ENCODE data around the gene VPS37C.
"Not testable (repeated sequence)": the region's sequence is repeated elsewhere in the genome, so short reads cannot be mapped to it uniquely, and the experiment has no call there.

VPS37C gene

DNA sequence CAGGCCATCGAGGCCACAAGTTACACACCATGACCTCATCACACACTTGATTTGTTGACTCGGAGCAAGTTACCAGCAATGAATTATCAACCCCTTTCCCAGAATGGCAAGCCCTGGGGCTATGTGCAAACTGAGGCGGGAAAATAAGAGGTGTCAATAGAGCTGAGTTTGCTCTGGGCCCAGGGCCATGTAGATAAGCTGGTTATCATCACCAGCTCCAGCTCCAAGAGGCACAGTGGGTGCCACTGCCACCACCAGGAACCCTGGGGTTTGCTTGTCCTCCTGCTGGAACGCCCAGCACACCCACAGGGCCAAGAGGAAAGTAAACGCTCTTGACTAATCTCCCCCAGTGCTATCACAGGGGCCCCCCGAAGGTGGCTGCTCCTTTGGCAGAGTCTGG is 13.0 kb upstream of the VPS37C start:
- no peak for DNase-seq

DNA sequence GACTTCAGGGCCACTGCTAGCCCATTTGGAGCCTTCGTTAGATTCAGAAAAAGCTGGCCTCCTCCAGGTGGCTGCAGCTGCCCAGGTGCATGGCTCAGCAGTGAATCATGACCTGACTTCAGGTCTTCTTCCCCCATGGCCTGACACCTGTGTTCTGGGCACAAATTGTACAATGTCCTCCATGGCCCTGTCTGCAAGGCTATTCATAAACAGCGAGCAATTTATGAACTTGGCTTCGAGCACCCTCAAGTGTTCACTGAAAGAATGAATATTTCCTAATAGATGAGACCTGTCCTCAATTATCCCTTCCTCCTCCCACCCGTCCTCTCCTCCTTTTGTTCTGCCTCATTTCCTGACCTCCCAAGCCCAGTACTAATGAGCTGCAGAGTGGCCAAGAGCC is 12.2 kb upstream of the VPS37C start:
- DNase-seq, result peak; percentile 8

DNA sequence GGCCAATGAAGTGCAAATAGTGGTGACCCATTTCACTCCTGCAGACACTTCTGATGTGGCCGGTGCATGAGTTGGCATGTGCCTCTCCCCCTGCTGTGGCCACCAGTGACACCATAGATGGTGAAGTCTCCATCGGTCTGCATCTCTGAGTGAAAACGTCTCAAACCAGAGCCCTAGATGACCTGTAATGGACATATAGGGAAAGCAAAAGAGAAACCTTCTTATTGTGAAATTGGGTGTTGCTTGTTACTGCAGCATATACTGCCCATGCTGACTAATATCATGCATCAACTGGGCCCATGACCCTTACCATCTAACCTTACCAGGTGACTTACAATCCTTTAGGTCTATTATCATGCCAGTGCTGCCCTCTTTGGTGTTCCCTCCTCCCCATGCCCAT is 11.7 kb upstream of the VPS37C start:
- DNase-seq, result no peak

DNA sequence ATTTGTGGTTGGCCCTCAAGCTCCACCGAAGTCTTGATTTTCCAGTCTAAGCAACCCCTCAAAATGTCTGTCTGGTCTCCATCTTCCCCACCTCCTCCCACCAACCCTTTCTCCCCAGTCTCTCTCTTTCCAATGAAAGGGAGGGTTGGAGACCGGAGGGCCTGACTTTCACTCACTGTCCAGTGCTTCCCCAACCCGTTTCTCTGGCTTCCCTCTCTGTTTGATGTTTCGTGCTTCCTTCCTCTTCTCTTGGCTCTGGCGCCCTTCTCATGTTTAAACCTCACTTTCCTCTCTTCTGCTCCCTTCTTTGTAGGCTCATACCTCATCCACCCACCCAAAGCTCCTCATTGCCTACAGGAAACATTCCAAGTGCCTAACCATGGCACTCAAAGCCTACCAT is 11.1 kb upstream of the VPS37C start:
- no peak for DNase-seq

DNA sequence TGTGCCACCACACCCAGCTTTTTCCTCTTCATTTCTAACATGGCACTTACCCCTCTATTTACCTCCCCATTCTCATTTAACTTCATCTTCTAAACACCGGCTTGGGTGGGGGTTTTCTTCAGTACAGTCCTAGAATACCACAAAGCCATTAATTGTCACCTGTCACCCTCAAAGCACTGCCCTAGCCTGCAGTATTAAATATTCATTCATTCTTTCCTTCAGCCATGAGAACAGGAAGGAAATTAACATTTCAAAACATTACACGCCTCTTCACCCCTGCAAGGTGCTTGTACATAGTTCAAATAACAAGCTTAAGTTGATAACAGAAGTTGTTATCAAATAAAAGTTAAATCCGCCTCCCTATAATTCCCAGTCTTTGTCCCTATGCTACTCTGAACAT is 10.7 kb upstream of the VPS37C start:
- no peak for DNase-seq

DNA sequence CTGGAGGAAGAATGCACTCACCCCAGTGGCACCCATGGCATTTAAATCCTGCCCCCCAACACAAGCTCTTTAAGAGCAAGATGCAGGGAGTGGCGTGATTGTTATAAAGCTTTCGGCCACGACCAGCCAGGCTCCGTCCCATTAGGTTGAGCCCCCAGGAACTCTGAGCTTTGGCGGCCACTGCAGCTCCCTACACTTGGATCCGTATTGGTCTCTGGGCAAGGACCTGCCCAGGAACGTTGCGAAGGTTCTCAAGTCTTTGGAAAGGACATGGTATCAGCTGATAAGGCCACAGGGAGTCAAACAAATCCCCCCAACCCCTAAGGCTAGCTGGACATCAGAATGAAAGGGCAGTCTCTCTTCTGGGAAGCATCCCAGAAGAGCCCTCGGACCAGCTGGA is 9.3 kb upstream of the VPS37C start:
- DNase-seq, result no peak

DNA sequence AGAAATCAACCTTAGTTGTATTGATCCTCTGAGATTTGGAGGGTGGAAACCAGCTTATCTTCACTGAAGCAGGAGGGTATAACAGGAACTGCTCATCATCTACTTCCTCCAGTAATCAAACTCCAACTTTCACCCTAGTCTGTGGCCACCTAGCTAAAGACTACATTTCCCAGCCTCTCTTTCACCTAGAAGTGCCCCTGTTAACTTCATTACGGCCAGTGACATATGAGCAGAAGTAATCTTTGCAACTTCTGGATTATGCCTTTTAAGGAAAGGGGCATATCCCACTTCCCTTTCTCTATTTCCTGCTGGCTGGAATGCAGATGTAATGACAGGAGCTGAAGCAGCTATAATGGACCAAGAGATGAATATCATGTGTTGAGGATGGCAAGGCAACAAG is 7.6 kb upstream of the VPS37C start:
- no peak for DNase-seq

DNA sequence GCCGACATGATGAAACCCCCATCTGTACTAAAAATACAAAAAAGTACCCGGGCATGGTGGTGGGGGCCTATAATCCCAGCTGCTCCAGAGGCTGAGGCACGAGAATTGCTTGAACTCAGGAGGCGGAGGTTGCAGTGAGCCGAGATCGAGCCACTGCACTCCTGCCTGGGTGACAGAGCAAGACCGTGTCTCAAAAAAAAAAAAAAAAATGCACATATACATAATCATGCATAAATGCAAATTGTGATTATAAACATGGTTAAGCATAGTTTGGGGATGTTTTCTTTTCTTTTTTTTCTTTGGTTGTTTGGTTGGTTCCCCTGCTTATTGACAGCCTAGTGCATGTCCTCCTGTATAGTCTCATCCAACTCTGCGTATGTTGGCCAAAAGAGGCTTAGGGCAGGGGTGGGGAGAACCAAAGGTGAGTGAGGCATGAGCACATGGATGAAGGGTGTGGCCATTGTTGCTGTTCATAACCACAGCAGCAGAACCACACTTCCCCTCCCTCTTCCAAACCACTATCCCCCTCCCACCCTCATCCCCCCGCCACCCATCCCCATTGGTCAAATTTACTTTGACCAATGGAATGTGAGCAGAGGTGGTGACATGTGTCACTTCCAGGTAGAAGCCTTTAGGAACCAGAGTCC is 6.9 kb upstream of the VPS37C start:
- no peak for DNase-seq

DNA sequence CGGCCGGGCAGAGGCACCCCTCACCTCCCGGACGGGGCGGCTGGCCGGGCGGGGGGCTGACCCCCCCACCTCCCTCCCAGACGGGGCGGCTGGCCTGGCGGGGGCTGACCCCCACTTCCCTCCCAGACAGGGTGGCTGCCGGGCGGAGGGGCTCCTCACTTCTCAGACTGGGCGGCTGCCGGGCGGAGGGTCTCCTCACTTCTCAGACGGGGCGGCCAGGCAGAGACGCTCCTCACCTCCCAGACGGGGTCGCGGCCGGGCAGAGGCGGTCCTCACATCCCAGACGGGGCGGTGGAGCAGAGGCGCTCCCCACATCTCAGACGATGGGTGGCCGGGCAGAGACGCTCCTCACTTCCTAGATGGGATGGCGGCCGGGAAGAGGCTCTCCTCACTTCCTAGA is 5.1 kb upstream of the VPS37C start:
- DNase-seq, result not testable (repeated sequence)

DNA sequence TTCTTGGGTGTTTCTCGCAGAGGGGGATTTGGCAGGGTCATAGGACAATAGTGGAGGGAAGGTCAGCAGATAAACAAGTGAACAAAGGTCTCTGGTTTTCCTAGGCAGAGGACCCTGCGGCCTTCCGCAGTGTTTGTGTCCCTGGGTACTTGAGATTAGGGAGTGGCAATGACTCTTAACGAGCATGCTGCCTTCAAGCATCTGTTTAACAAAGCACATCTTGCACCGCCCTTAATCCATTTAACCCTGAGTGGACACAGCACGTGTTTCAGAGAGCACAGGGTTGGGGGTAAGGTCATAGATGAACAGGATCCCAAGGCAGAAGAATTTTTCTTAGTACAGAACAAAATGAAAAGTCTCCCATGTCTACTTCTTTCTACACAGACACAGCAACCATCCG is 4.6 kb upstream of the VPS37C start:
- DNase-seq, result not testable (repeated sequence)

DNA sequence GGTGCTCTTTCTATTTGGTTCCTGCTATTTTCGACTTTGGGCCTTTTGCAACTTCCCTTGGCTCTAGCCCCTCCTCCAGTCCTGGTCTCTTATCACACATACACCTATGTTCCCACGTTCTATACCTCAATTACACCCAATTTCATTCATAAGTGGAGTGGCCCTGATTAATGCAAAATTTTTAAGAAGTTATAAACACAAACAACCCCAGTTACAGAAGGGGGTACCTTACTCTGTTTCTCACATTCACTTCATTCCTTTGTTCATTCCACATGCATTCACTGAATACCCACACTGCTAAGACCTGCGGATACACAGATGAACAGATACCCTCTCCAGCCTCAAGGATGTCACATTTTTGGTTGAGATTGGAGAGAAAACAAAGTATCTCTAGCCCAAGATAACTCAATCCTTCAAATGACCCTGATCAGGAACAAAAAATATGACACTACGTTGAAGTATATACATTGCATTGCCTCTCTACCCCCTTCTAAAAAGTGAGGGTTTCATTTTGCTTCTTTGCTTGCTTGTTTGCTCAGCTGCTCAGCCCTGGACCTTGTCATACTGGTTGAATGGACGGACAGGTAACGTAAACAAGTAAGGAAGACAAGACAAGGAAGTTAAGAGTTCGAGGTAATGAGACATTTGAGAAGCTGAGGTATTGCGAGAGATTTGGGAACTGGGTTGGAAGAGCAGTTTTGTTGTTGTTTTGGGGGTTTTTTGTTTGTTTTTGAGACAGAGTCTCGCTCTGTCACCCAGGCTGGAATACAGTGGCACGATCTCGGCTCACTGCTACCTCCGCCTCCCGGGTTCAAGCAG is 3.6 kb upstream of the VPS37C start:
- DNase-seq, result peak; percentile 80

DNA sequence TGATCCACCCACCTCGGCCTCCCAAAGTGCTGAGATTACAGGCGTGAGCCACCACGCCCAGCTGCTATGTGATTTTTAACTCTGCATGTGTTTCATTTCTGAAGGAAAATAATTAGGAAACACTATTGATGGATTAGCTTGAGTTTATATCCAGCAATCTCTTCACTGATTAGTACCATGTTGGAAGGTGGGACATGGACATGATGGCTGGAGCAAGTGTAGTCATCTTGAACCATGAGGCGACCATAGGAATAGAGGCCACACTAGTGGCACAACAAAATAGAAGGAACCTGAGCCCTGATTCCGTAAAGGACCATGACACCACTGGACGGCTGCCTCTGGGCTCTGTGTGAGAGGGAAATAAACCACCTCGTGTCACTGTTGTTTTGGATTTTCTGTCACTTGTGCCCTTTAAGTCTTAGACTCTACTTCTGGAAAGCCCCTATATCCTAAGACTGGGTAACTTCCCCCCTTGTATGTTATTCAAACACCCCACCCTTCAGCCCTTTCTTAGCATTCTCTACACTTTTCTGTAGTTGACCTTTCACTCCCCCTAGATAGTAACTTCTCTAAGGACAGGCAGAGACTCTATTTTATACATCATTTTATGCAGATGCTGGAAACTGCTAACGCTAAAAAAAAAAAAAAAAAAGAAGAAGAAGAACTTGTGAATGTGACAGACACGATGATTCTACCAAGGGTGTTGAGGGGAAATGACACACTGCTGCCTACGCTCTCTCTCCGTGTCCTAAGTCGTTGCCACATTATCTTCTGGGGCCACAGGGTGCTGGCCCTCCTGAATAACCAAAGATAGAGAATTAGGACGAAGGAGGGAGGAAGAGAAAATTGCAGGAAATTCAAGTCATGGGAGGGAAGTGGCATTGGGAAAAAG is 2.7 kb upstream of the VPS37C start:
- DNase-seq, result no peak

DNA sequence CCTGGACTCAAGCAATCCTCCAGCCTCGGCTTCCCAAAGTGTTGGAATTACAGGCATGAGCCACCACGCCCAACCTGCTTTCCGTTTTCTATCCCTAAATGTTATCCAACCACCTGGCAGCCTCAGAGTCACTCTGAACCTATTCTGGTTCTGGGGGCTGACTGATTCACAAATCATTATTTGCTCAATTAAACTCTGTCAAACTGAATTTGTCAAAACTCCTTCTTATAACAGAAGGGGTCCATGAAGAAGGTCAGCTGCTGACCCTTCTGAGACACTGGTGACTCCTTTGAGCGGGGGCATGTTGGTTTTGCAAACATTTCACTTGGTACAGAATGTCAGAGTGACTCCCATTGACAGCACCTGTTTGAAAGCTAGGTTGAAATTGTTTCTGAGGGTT is 1.8 kb upstream of the VPS37C start:
- DNase-seq, result no peak

DNA sequence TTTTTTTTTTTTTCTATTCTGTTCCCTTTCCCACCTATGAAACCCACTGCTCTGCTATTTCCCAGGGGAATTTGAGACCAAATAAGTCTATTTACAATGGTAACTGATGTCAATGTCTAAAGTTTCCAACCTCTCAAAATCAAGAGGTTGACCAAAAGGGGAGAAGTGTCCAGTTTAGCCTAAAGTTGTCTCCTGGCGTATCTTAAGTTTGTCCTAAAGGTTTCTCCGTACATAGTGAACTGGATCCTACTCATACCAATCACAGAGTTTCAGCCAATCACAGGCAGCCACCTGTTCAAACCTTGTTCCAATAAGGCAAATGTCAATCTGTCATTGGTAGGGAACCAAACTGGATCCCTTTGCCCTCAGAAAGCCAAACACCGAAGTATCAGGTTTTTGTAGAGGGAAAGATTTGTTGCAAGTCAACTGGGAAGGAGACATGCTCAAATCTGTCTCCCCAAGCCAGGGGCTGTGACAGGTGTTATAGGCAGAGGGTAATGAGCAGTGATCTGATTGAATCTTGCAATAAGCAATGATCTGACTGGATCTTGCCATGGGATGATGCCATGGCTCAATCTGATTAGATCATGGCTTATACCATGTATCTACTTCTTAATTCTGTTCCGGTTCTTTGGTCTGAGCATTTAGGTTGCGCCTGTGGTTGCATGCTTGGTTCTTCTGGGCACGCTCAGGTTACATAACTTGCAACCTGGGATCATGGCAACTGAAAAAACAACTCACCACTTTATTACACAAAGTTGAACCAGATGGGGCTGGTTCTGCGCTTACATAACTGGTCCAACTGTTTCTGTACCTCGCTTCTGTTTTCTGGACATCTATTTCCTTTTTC is 1.1 kb upstream of the VPS37C start:
- no peak for DNase-seq

DNA sequence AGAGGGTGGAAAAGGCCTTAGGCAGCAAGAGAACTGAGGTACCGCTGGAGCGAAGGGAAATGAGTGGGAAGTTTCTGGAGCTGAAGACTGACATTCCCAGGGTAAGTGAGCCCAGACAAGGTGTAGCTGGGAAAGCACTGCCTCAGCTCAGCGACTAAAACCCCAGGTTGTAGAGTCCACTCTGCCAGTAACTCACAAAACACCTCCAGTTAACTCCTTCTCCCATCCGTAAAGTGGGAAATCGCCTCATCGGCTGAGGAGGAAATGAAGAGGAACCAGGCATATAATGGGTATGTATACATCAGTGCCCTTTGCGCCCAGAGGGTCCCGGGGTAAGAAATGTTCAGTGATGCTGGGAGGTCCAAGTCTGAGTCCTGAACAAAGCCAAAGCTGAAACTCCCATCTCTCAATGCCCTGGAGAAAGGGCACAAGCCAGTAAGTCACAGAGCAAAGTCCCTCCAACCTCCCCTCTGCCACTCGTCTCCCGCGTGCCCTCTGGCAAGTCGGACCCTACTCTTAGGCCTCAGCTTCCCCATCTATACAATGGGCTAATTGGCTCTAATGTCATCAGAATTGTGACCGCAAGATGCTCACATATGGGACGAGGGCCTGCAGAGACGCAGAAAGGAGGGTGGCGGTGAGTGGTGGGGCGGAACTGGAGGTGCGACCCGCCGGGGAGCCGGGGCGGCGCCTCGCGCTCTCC is 588 bp downstream of the VPS37C start:
- DNase-seq, result peak; percentile 61

DNA sequence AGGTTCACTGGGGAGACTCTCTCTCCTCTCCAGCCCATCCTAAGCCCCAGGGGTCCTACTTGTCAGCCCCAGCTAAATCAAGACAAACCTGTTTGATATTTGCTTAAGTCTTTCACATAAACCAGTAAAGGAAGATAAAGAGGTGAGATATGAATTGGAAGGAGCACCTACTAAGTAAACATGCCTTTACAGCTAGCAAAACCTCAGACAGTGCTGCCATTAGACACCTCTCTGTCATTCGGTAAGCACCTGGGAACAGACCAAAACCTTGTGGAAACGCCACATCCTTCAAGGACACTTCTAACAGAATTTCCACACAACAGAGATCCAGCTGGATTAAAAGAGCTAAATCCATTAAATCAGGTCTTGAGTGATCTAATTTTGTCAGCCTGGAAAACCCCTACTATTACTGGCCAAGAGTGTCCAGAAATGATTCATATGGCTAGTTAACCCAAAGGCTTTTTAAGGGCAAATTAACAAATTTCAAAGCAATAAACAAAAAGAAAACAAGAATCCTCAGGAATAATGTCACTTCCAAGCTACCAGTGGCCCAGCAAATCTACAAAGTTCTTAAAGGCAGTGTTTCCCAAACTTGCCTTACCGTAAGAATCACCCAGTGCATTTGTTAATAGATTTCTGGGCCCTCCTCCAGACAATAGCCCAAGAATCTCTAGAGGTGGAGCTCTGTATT is 2.4 kb downstream of the VPS37C start:
- DNase-seq, result no peak

DNA sequence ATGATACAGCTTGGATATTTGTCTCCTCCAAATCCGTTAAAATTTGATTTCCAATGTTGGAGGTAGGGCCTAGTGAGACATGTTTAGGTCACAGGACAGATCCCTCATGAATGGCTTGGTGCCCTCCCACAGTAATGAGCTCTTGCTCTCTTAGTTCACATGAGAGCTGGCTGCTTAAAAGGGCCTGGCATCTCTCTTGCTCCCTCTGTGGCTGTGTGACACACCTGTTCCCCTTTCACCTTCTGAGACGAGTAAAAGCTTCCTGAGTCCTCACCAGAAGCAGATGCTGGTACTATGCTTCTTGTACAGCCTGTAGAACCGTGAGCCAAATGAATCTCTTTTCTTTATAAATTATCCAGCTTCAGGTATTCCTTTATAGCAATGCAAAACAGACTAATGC is 3.5 kb downstream of the VPS37C start:
- DNase-seq, result no peak

DNA sequence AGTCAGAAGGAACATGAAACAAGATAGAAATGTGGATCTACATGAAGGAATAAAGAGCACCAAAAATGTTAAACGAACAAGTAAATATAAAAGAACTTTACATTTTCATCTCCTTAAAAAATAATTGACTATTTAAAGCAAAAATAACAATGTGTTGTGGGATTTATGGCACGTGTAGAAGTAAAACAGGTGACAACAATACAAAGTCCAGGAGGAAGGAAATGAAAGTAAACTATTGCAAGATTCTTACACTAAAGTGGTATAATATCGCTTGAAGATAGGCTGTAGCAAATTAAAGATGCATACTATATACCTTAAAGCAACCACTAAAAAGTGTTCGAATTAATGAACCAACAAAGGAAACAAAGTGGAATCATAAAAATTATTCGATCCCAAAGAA is 5.5 kb downstream of the VPS37C start:
- DNase-seq, result no peak

DNA sequence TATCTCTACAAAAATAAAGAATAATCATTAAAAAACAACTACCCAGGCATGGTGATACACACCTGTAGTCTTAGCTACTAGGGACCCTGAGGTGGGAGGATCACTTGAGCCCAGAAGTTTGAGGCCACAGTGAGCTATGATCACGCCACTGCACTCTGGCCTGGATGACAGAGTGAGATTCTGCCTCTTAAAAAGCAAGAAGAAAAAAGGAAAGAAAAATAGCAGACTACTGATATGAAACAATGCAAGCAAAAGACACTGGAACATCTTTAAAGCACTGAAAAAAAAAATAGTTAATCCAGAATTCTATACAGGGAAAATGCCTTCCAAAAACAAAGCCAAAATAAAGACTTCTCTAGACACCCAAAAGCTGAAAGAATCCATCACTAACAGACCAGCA is 5.9 kb downstream of the VPS37C start:
- DNase-seq, result no peak

DNA sequence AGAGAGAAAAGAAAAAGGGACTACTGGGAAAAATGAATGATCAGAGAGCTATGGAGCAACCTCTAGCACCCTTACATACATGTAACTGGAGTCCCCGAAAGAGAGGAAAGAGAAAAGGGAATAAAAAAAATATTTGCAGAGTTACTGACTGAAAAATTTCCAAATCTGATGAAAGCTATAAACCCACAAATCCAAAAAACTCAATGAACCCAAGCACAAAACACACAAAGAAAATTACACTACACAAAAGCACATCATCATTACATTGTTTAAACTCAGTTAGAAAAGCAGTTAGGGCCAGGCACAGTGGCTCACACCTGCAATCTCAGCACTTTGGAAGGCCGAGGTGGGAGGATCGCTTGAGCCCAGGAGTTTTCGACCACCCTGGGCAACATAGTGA is 6.7 kb downstream of the VPS37C start:
- DNase-seq, result no peak

DNA sequence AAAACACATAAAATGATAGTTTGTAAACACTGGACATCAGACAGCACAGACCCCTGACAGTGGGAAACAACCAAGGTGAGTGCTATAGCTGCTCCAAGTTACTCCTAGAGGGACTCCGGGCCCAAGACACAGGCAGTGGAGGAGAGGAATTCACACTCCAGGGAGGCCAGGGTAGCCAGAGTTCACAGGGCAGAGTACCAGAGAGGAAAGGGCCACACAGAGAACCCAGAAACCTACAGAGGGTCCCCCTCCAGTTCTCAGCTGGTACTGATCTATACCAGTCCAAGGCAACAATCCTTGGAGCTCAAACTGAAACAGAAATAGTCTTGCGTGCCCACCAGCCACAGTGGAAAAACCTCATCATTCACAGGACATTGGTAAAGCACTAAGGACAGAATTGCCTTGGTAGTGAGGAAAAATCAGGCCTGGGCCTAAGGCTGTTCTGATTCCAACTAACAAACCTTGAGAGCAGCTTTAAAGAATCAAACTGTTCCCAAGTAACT is 7.6 kb downstream of the VPS37C start:
- no peak for DNase-seq
